H1 (cell line): ENCODE results near the gene SCN1B. TPM values are rescaled to one million over a fixed set of nuclear protein-coding genes. Genes with fewer than 3 reads are reported as not detected.
A peak's percentile ranks its signal among the peaks of the same experiment; 100 is the strongest.

Experiments used
- CTCF ChIA-PET: fragments of 300-600 bp; sonication (Branson Sonifier 250); formaldehyde crosslinking; loops from one replicate; lab custom pipeline; 2021; ENCODE audit not compliant: partially characterized antibody; lab: Charles Lee
- POLR2A ChIA-PET: fragments of 300-600 bp; sonication (Branson Sonifier 250); formaldehyde crosslinking; loops from one replicate; lab custom pipeline; 2021; ENCODE audit warnings: inconsistent platforms; ENCODE audit not compliant: partially characterized antibody; lab: Charles Lee
- DNase-seq, 2 experiments: peaks; one replicate each; pipeline versions ENCODE4 v3.0.0 to v3.0.0-alpha.2; 2010 to 2022; ENCODE audit warnings: low spot score in 2 of 2, low read depth in 1 of 2, mixed read lengths in 1 of 2
- FAIRE-seq: peaks from 2 replicates; lab custom pipeline; 2011; peaks lifted over from hg19 to GRCh38; lab: Jason Lieb, UNC
- H2AFZ ChIP-seq: 2 replicates; pipeline ENCODE4 v1.8.1; 2012; ENCODE audit warnings: low read length, inconsistent platforms
- H2AK5ac ChIP-seq: 2 replicates; pipeline ENCODE4 v1.6.1; 2013; ENCODE audit warnings: low read depth, low read length
- H2BK120ac ChIP-seq: replicated peaks from 2 replicates; pipeline ENCODE3; 2013; ENCODE audit warnings: low read depth, low read length, inconsistent platforms
- H2BK12ac ChIP-seq: 2 replicates; pipeline ENCODE4 v1.6.1; 2013; ENCODE audit warnings: low read depth, low read length
- H2BK15ac ChIP-seq: 2 replicates; pipeline ENCODE4 v1.6.1; 2013; ENCODE audit warnings: low read length
- H2BK20ac ChIP-seq: 2 replicates; pipeline ENCODE4 v1.6.1; 2013; ENCODE audit warnings: low read length
- H2BK5ac ChIP-seq: 2 replicates; pipeline ENCODE4 v1.6.1; 2013; ENCODE audit warnings: low read depth, low read length
- H3K14ac ChIP-seq: 2 replicates; pipeline ENCODE4 v1.6.1; 2013; ENCODE audit warnings: inconsistent platforms; ENCODE audit not compliant: insufficient read length
- H3K18ac ChIP-seq: 2 replicates; pipeline ENCODE4 v1.6.1; 2013; ENCODE audit warnings: low read length; ENCODE audit errors: extremely low read depth
- H3K23ac ChIP-seq: 2 replicates; pipeline ENCODE4 v1.6.1; 2013; ENCODE audit warnings: inconsistent platforms; ENCODE audit not compliant: insufficient read length
- H3K23me2 ChIP-seq: 2 replicates; pipeline ENCODE4 v1.6.1; 2013; ENCODE audit warnings: low read depth, low read length
- H3K27ac ChIP-seq: 2 replicates; pipeline ENCODE4 v1.6.1; 2011; ENCODE audit warnings: low read depth, low read length, inconsistent platforms
- H3K27me3 ChIP-seq, 4 experiments: replicated peaks in 1 of 4; 1 replicate in 1 of 4; 2 replicates in 3 of 4; pipeline versions ENCODE4 v1.6.1 to v1.8.1; 2011 to 2013; ENCODE audit warnings: low read length in 3 of 4, mild to moderate bottlenecking in 3 of 4, inconsistent platforms in 2 of 4, mixed read lengths in 2 of 4, moderate library complexity in 1 of 4; ENCODE audit not compliant: control insufficient read depth in 3 of 4, insufficient read depth in 3 of 4; ENCODE audit errors: extremely low read depth in 1 of 4
- H3K36me3 ChIP-seq, 4 experiments: 2 replicates each; pipeline versions ENCODE4 v1.6.1 to v1.8.1; 2011 to 2013; ENCODE audit warnings: mild to moderate bottlenecking in 4 of 4, low read length in 3 of 4, moderate library complexity in 2 of 4, control low read depth in 1 of 4, inconsistent platforms in 1 of 4; ENCODE audit not compliant: insufficient read depth in 4 of 4, control insufficient read depth in 2 of 4
- H3K4ac ChIP-seq: replicated peaks from 2 replicates; pipeline ENCODE3; 2013; ENCODE audit warnings: low read length, low read depth, mixed read lengths, inconsistent platforms; ENCODE audit not compliant: insufficient read length
- H3K4me1 ChIP-seq, 4 experiments: replicated peaks in 1 of 4; 1 replicate in 1 of 4; 2 replicates in 3 of 4; pipeline versions ENCODE4 v1.6.1 to v1.8.1; 2011 to 2013; ENCODE audit warnings: low read length in 3 of 4, inconsistent platforms in 2 of 4, mixed read lengths in 1 of 4; ENCODE audit not compliant: insufficient read depth in 4 of 4, control insufficient read depth in 3 of 4
- H3K4me2 ChIP-seq, 2 experiments: 2 replicates each; pipeline versions ENCODE4 v1.6.1 to v1.8.1; 2011 to 2013; ENCODE audit warnings: low read depth in 2 of 2, low read length in 2 of 2, control low read depth in 1 of 2, inconsistent platforms in 1 of 2, mild to moderate bottlenecking in 1 of 2; ENCODE audit not compliant: insufficient read depth in 1 of 2
- H3K4me3 ChIP-seq, 4 experiments: fragments of 200-600, 300-600 bp in 1 of 4; sonication (generic), shearing (Covaris generic), sonication (Bioruptor Twin) in 1 of 4; 2 replicates each; pipeline versions ENCODE4 v1.5.1 to v1.8.1; 2011 to 2016; ENCODE audit warnings: low read length in 4 of 4, low read depth in 3 of 4, control low read depth in 2 of 4, inconsistent platforms in 2 of 4, mild to moderate bottlenecking in 2 of 4, mixed read lengths in 1 of 4, moderate library complexity in 1 of 4; ENCODE audit not compliant: insufficient read depth in 2 of 4; ENCODE audit errors: extremely low read depth in 1 of 4
- H3K56ac ChIP-seq: replicated peaks from 2 replicates; pipeline ENCODE3; 2013; ENCODE audit warnings: low read depth, mild to moderate bottlenecking, mixed read lengths, low read length, inconsistent platforms; ENCODE audit not compliant: insufficient read length
- H3K79me1 ChIP-seq: 2 replicates; pipeline ENCODE4 v1.6.1; 2013; ENCODE audit warnings: low read depth, low read length, control low read depth
- H3K79me2 ChIP-seq, 2 experiments: 2 replicates each; pipeline versions ENCODE4 v1.6.1 to v1.8.1; 2012 to 2013; ENCODE audit warnings: low read length in 2 of 2, mild to moderate bottlenecking in 2 of 2, inconsistent platforms in 1 of 2; ENCODE audit not compliant: insufficient read depth in 2 of 2, control insufficient read depth in 1 of 2
- H3K9ac ChIP-seq, 4 experiments: replicated peaks in 1 of 4; 1 replicate in 1 of 4; 2 replicates in 3 of 4; pipeline versions ENCODE4 v1.6.1 to v1.8.1; 2011 to 2013; ENCODE audit warnings: low read depth in 3 of 4, low read length in 3 of 4, control low read depth in 2 of 4, mild to moderate bottlenecking in 2 of 4, moderate library complexity in 2 of 4, inconsistent platforms in 1 of 4; ENCODE audit errors: extremely low read depth in 1 of 4
- H3K9me3 ChIP-seq, 2 experiments: 2 replicates each; pipeline versions ENCODE4 v1.6.1 to v1.8.1; 2012 to 2013; ENCODE audit warnings: mild to moderate bottlenecking in 2 of 2, moderate library complexity in 2 of 2, control low read depth in 1 of 2, inconsistent platforms in 1 of 2, low read depth in 1 of 2, low read length in 1 of 2, mixed read lengths in 1 of 2; ENCODE audit not compliant: insufficient read depth in 2 of 2
- H4K20me1 ChIP-seq, 2 experiments: replicated peaks in 1 of 2; 2 replicates each; pipeline versions ENCODE3 to v1.8.1; 2011 to 2013; ENCODE audit warnings: inconsistent platforms in 2 of 2, low read length in 2 of 2, mild to moderate bottlenecking in 1 of 2; ENCODE audit not compliant: insufficient read depth in 2 of 2, control insufficient read depth in 1 of 2
- H4K5ac ChIP-seq: 2 replicates; pipeline ENCODE4 v1.6.1; 2013; ENCODE audit warnings: low read length, low read depth, mixed read lengths, inconsistent platforms; ENCODE audit not compliant: insufficient read length
- H4K8ac ChIP-seq: 2 replicates; pipeline ENCODE4 v1.8.0; 2013; ENCODE audit warnings: mild to moderate bottlenecking, moderate library complexity, low read length, inconsistent platforms; ENCODE audit not compliant: insufficient read depth; ENCODE audit errors: extremely low read depth
- H4K91ac ChIP-seq: replicated peaks from 2 replicates; pipeline ENCODE3; 2013; ENCODE audit warnings: low read length, mixed read lengths, inconsistent platforms; ENCODE audit not compliant: insufficient read length
- JUN ChIP-seq: IDR thresholded peaks from 2 replicates; pipeline ENCODE4 v1.6.1; 2011; ENCODE audit warnings: low read depth, mild to moderate bottlenecking, improper control_type of control experiment, low read length
- JUND ChIP-seq: IDR thresholded peaks from 2 replicates; pipeline ENCODE4 v1.6.1; 2011; ENCODE audit warnings: mild to moderate bottlenecking, improper control_type of control experiment, low read length
- KDM1A ChIP-seq: fragments of 200-600, 300-600 bp; sonication (generic); IDR thresholded peaks from 2 replicates; pipeline ENCODE4 v1.7.1; 2016; ENCODE audit warnings: mild to moderate bottlenecking, low read length, borderline replicate concordance
- KDM4A ChIP-seq: IDR thresholded peaks from one replicate; pipeline ENCODE4 v1.7.1; 2012; ENCODE audit warnings: low read depth, mild to moderate bottlenecking, moderate library complexity, low read length, inconsistent platforms; ENCODE audit not compliant: severe bottlenecking
- MAFK ChIP-seq: IDR thresholded peaks from 2 replicates; pipeline ENCODE4 v1.6.1; 2012; ENCODE audit warnings: low read depth, mild to moderate bottlenecking, improper control_type of control experiment, low read length
- POLR2AphosphoS5 ChIP-seq: IDR thresholded peaks from 2 replicates; pipeline ENCODE4 v1.6.1; 2011; ENCODE audit warnings: low read depth, low read length
- RFX5 ChIP-seq: IDR thresholded peaks from 2 replicates; pipeline ENCODE4 v1.6.1; 2011; ENCODE audit warnings: low read depth, low read length, improper control_type of control experiment, borderline replicate concordance
- SRF ChIP-seq: IDR thresholded peaks from 2 replicates; pipeline ENCODE4 v1.6.1; 2011; ENCODE audit warnings: mild to moderate bottlenecking, low read depth, low read length, moderate library complexity
- WGBS, 2 experiments: shearing (Covaris generic) in 1 of 2; methylation state at CpG; one replicate each; pipeline versions ENCODE4 v1.1.6 to v1.1.7; 2013 to 2015; ENCODE audit warnings: low lambda C conversion rate in 2 of 2, mixed read lengths in 2 of 2, inconsistent platforms in 1 of 2, low coverage in 1 of 2, missing lambda C conversion rate in 1 of 2; ENCODE audit not compliant: insufficient replicate concordance in 2 of 2, insufficient coverage in 1 of 2, insufficient read length in 1 of 2; ENCODE audit errors: extremely low coverage in 1 of 2, missing lambda C conversion rate in 1 of 2; 5-methylcytosine and 5-hydroxymethylcytosine counted together
- polyA plus RNA-seq, 7 experiments: library from polyadenylated mRNA; depleted of rRNA in 3 of 7; stranded (reverse) in 5 of 7; unstranded in 2 of 7; fragments of >200 nt in 5 of 7; fragments of 200-250 nt in 2 of 7; gene quantifications; 1 replicate in 5 of 7; 2 replicates in 1 of 7; 4 replicates in 1 of 7; pipeline versions ENCODE4 v1.2.1 to v1.2.3, GENCODE V29; 2011 to 2013; ENCODE audit warnings: missing spikeins in 2 of 7, mixed read lengths in 2 of 7
- total RNA-seq: library from RNA; stranded (reverse); fragmentation: NEBNext Ultra II Directional; extraction: Animal tissue kit (Norgen Biotek cat#: 25700); gene quantifications from 2 replicates; pipeline ENCODE4 v1.2.1, GENCODE V29; 2021
- TF ChIP-seq, protein P1 (sequence below): IDR thresholded peaks from 2 replicates; pipeline ENCODE4 v1.6.1; 2011; ENCODE audit warnings: low read depth, mild to moderate bottlenecking, low read length; ENCODE audit not compliant: insufficient read depth

Gene SCN1B
- total and polyA plus RNA-seq, 2 of the 8 experiments (the other 6 are each of a cell fraction or from before 2014, with no cell fraction given), result 3.1 to 3.5 TPM

DNA sequence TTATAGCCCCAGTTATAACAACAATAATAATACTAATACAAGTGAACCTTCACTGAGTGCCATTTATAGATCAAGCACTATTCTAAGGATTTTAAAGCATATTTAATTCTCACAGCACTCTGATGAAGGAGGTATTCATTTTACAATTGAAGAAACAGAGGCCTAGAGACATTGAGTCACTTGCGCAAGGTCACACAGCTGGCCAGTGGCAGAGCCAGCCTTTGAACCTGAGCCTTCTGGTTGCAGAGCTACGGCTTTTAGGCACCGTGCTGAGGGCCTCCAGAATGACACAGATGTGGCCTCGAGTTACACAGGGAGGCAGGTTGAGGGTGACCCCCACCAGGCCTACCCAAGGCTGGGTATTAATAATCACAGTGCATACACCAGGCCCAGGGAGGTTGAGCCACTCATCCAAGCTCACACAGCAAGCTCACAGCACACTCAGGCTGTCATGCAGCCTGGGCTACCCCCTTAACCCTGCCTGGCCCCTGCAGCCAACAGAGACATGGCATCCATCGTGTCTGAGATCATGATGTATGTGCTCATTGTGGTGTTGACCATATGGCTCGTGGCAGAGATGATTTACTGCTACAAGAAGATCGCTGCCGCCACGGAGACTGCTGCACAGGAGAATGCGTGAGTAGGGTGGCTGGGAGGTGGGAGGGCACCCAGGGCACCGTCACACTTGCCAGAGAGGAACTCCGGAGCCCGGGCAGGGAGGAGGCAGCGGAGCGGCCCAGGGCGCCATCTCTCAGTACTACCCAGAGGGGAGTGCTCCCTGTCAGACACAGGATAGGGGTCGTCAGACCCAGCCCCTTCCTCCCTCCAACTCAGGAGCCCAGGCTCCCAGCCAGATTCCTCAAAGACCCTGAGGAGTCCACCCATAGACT, 8.6 kb downstream of the SCN1B start:
- Histone ChIP-seq H3K56ac (no peak overlapping the region), H2AK5ac (0 out of 2 replicates have a peak overlapping the region, but pooled peaks have one; percentile 96), H2BK5ac (0 out of 2 replicates have a peak overlapping the region, but pooled peaks have one; percentile 52), H3K79me2 (peaks cover 0 to 8% of the 10 kb centered on the region in 2 experiments; a peak in 1 of 4 replicates), H4K91ac (peak overlapping the region; percentile 61), H2BK120ac (no peak overlapping the region), H3K23ac (no peak overlapping the region), H4K20me1 (no peaks in the 10 kb centered on the region), H3K36me3 (no peaks in the 10 kb centered on the region; a peak in 2 of 8 replicates), H3K9ac (no peak overlapping the region), H3K27ac (no peak overlapping the region), H3K27me3 (no peaks in the 10 kb centered on the region), H2BK20ac (0 out of 2 replicates have a peak overlapping the region, but pooled peaks have one; percentile 87), H4K8ac (no peak overlapping the region), H3K4me2 (no peak overlapping the region; a peak in 1 of 4 replicates), H3K14ac (no peak overlapping the region), H3K4me1 (peaks cover 0 to 24% (median 20%) of the 10 kb centered on the region in 4 experiments; a peak in 6 of 7 replicates), H2BK12ac (peak overlapping the region; percentile 97; the same call in 1 of the 2 replicates), H3K18ac (no peak overlapping the region; the same call in 1 of the 2 replicates), H4K5ac (no peak overlapping the region), H3K4ac (no peak overlapping the region), H2AFZ (no peak overlapping the region), H3K23me2 (peaks cover 7% of the 10 kb centered on the region; the same call in 1 of the 2 replicates), H3K79me1 (no peaks in the 10 kb centered on the region), H3K9me3 (no peaks in the 10 kb centered on the region), H3K4me3 (peak overlapping the region in 1 of 4 experiments; percentile 66; a peak in 2 of 8 replicates), H2BK15ac (peak overlapping the region; percentile 92)
- POLR2A ChIA-PET, result interaction anchor here (0.7 to 2.0 kb wide), 7 partner anchors 7 to 43 kb away, joined by 3 to 14 read pairs (median 3); partner anchors contain the start of genes GRAMD1A and SCN1B
- DNase-seq (no peak), FAIRE-seq (no peak)
- TF ChIP-seq MAFK (no peak), KDM1A (no peak), JUND (no peak), KDM4A (no peak), JUN (no peak), SRF (no peak), POLR2AphosphoS5 (no peak), RFX5 (no peak)
- TF ChIP-seq, protein P1, sequence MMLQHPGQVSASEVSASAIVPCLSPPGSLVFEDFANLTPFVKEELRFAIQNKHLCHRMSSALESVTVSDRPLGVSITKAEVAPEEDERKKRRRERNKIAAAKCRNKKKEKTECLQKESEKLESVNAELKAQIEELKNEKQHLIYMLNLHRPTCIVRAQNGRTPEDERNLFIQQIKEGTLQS, result no peak
- CTCF ChIA-PET, result interaction anchor here (0.7 to 0.9 kb wide), 3 partner anchors 28 to 200 kb away, joined by 3 to 5 read pairs (median 3); no protein-coding TSS in a partner anchor
- 85% methylated on average over 16 of the region's 17 CpGs; no CpG with 5 or more reads in 1 of the 2 experiments for WGBS, 2 experiments
